PC-9 (cell line): ENCODE results near the gene GDF10. TPM values are rescaled to one million over a fixed set of nuclear protein-coding genes. Genes with fewer than 3 reads are reported as not detected.

Experiments used
- BruUV-seq: library from RNA; stranded (reverse); fragments of 400-500 nt; replicated peaks from 2 replicates; lab custom pipeline; 2021; lab: Mats Ljungman, UMichigan
- CTCF ChIA-PET: fragments of 300-600 bp; sonication (Branson Sonifier 250); formaldehyde crosslinking; loops from one replicate; lab custom pipeline; 2022; ENCODE audit warnings: antibody characterized with exemption; lab: Charles Lee
- POLR2A ChIA-PET: fragments of 300-600 bp; sonication (Branson Sonifier 250); formaldehyde crosslinking; loops from one replicate; lab custom pipeline; 2022; ENCODE audit warnings: antibody characterized with exemption; ENCODE audit not compliant: unreplicated experiment; lab: Charles Lee
- DNase-seq, 2 experiments: peaks; one replicate each; pipeline versions ENCODE4 v3.0.0 to v3.0.0-alpha.2; 2015 to 2022; ENCODE audit warnings: mixed read lengths in 1 of 2
- H2AFZ ChIP-seq: fragments of 200-600 bp; sonication (generic); 2 replicates; pipeline ENCODE4 v1.8.1; 2017; ENCODE audit warnings: antibody characterized with exemption
- H3F3A ChIP-seq: fragments of 200-600 bp; sonication (generic); 2 replicates; pipeline ENCODE4 v1.8.1; 2017; ENCODE audit warnings: antibody characterized with exemption, mild to moderate bottlenecking, low read depth; ENCODE audit not compliant: insufficient read depth
- H3K27ac ChIP-seq: fragments of 200-600 bp; sonication (generic); 2 replicates; pipeline ENCODE4 v1.6.1; 2016; ENCODE audit warnings: mixed run types
- H3K27me3 ChIP-seq: fragments of 200-600 bp; sonication (generic); 2 replicates; pipeline ENCODE4 v1.6.1; 2016; ENCODE audit warnings: low read depth, mixed run types; ENCODE audit not compliant: insufficient read depth
- H3K36me3 ChIP-seq: fragments of 200-600 bp; sonication (generic); 2 replicates; pipeline ENCODE4 v1.6.1; 2016; ENCODE audit warnings: low read depth, mixed run types
- H3K4me1 ChIP-seq: fragments of 200-600 bp; sonication (generic); replicated peaks from 2 replicates; pipeline ENCODE4 v1.6.1; 2016; ENCODE audit warnings: mixed run types; ENCODE audit not compliant: insufficient read depth
- H3K4me2 ChIP-seq: fragments of 200-600 bp; sonication (generic); 2 replicates; pipeline ENCODE4 v1.6.1; 2017; ENCODE audit warnings: mixed run types
- H3K4me3 ChIP-seq: fragments of 200-600 bp; sonication (generic); 2 replicates; pipeline ENCODE4 v1.6.1; 2016; ENCODE audit warnings: mixed run types
- H3K79me2 ChIP-seq: fragments of 200-600 bp; sonication (generic); 2 replicates; pipeline ENCODE4 v1.6.1; 2017; ENCODE audit warnings: low read depth, mixed run types
- H3K9me2 ChIP-seq: fragments of 200-600 bp; sonication (generic); 2 replicates; pipeline ENCODE4 v1.8.1; 2017; ENCODE audit warnings: mild to moderate bottlenecking; ENCODE audit not compliant: insufficient read depth
- H3K9me3 ChIP-seq: fragments of 200-600 bp; sonication (generic); 2 replicates; pipeline ENCODE4 v1.8.1; 2016; ENCODE audit warnings: low read depth; ENCODE audit not compliant: insufficient read depth
- H4K20me1 ChIP-seq: fragments of 200-600 bp; sonication (generic); 2 replicates; pipeline ENCODE4 v1.8.1; 2017; ENCODE audit not compliant: insufficient read depth
- EZH2 ChIP-seq: fragments of 200-600 bp; sonication (generic); IDR thresholded peaks from 2 replicates; pipeline ENCODE4 v1.8.0; 2017; ENCODE audit warnings: antibody characterized with exemption, low read depth
- intact Hi-C: fragments of 100-400 bp; cut with micrococcal nuclease; formaldehyde crosslinking; loops from one replicate; pipeline ENCODE4 v1.10.0; 2022; ENCODE audit not compliant: unreplicated experiment
- total RNA-seq: library from RNA; stranded (reverse); gene quantifications from 2 replicates; pipeline ENCODE4 v1.2.3, GENCODE V29; 2021
- TF ChIP-seq, protein P1 (sequence below): fragments of 200-600 bp; sonication (generic); conservative IDR thresholded peaks from 2 replicates; pipeline ENCODE4 v1.6.1; 2017; ENCODE audit warnings: mixed run types, antibody characterized with exemption, mild to moderate bottlenecking, moderate library complexity

GDF10 gene
- total RNA-seq, 1 experiment from 2014 or later = not detected

DNA sequence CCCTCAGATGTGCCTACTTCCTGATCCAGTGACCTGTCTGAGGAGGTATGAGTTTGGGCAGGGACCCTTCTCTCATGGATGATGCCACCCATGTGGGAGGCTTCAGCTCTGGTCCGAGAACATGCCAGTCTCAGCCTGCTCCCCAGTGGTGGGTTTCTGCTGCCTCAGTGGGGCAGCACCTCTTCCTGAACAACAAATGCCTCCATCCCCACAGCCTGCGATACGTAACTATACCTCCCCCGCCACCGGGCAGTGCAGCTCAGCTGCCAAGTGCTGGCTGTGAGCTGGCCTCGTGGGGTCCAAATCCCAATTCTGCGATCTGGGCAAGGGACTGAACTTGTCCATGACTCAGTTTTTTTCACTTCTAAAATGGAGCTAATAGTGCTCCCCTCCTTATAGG is 3.1 kb downstream of the GDF10 start:
- Histone ChIP-seq H3K27ac (no peak overlapping the region), H2AFZ (no peak overlapping the region), H3K27me3 (no peaks in the 10 kb centered on the region), H3K36me3 (no peaks in the 10 kb centered on the region), H3K79me2 (no peaks in the 10 kb centered on the region), H3K4me2 (no peak overlapping the region), H3K9me3 (no peaks in the 10 kb centered on the region), H3F3A (no peaks in the 10 kb centered on the region), H3K4me1 (peaks cover 8% of the 10 kb centered on the region; the same call in 1 of the 2 replicates), H3K9me2 (no peaks in the 10 kb centered on the region), H3K4me3 (no peak overlapping the region), H4K20me1 (no peaks in the 10 kb centered on the region)
- no TSS peak for BruUV-seq
- no peak for DNase-seq
- POLR2A ChIA-PET = no interaction called here
- intact Hi-C loops = no loop called here
- no peak for TF ChIP-seq EZH2
- TF ChIP-seq, protein P1, sequence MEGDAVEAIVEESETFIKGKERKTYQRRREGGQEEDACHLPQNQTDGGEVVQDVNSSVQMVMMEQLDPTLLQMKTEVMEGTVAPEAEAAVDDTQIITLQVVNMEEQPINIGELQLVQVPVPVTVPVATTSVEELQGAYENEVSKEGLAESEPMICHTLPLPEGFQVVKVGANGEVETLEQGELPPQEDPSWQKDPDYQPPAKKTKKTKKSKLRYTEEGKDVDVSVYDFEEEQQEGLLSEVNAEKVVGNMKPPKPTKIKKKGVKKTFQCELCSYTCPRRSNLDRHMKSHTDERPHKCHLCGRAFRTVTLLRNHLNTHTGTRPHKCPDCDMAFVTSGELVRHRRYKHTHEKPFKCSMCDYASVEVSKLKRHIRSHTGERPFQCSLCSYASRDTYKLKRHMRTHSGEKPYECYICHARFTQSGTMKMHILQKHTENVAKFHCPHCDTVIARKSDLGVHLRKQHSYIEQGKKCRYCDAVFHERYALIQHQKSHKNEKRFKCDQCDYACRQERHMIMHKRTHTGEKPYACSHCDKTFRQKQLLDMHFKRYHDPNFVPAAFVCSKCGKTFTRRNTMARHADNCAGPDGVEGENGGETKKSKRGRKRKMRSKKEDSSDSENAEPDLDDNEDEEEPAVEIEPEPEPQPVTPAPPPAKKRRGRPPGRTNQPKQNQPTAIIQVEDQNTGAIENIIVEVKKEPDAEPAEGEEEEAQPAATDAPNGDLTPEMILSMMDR = no peak
- CTCF ChIA-PET = no interaction called here

DNA sequence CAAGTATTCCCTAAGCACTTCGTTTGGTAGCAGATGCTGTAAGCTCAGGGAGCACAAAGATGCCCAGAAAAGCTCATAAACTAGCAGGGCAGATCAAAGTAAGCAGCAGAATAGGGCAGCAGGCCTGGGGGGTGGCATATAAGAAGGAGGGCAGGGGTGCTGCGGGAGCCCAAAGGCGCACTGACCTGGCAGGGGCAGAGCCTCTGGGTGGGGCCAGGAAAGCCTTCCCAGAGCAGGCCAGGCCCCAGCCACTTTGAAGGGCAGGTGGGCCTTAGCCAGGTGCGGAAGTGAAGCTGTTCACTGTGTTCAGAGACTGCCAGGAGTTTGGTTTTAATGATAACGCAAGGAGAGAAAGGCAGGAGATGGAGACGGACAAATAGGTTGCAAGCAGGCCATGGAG is 3.9 kb downstream of the GDF10 start:
- TF ChIP-seq EZH2 = no peak
- TF ChIP-seq, protein P1 = no peak
- ChIA-PET CTCF (no interaction called here), POLR2A (no interaction called here)
- Histone ChIP-seq H3K4me3 (no peak overlapping the region), H3K9me3 (no peaks in the 10 kb centered on the region), H3K9me2 (no peaks in the 10 kb centered on the region), H3K27ac (no peak overlapping the region), H3K4me2 (no peak overlapping the region), H3K36me3 (no peaks in the 10 kb centered on the region), H4K20me1 (no peaks in the 10 kb centered on the region), H2AFZ (no peak overlapping the region), H3K27me3 (no peaks in the 10 kb centered on the region), H3K4me1 (peaks cover 8% of the 10 kb centered on the region; the same call in 1 of the 2 replicates), H3K79me2 (no peaks in the 10 kb centered on the region), H3F3A (no peaks in the 10 kb centered on the region)
- BruUV-seq = no TSS peak
- no peak for DNase-seq
- intact Hi-C loops = no loop called here

DNA sequence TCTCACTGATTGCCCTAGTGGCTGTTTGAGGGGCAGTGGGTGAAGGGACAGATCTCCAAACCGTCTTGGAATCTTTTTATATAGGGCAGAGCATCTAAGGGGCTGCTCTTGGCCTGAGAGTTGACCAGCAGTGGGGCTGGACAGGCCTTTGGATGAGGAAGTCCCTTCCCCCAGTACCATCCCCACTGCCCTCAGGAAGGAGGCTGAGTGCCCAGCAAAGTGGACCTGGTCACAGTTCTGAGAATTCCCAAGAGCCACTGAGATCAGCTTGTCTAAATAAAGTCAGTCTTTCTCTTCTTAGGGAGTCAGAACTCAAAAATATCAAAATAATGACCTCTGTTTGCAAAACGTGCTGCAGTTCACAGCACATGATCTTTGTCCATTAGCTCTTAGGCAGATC is 5.6 kb downstream of the GDF10 start:
- peaks cover 8% of the 10 kb centered on the region; the same call in 1 of the 2 replicates for H3K4me1 ChIP-seq
- ChIA-PET CTCF (interaction anchor here (0.7 kb wide), 1 partner anchor 185 kb away, joined by 3 read pairs; no protein-coding TSS in a partner anchor), POLR2A (no interaction called here)
- TF ChIP-seq, protein P1 = no peak
- TF ChIP-seq EZH2 = no peak
- H3K4me3 ChIP-seq = no peak overlapping the region
- no peaks in the 10 kb centered on the region for H4K20me1 ChIP-seq
- intact Hi-C loops = no loop called here
- no peaks in the 10 kb centered on the region for H3F3A ChIP-seq
- no peak overlapping the region for H3K27ac ChIP-seq
- DNase-seq = no peak
- H3K27me3 ChIP-seq = no peaks in the 10 kb centered on the region
- BruUV-seq = no TSS peak
- H3K9me2 ChIP-seq = no peaks in the 10 kb centered on the region
- no peaks in the 10 kb centered on the region for H3K36me3 ChIP-seq
- H3K9me3 ChIP-seq = no peaks in the 10 kb centered on the region
- H3K79me2 ChIP-seq = no peaks in the 10 kb centered on the region
- H3K4me2 ChIP-seq = no peak overlapping the region
- no peak overlapping the region for H2AFZ ChIP-seq
